ENCODE measurements around the gene REL.

The REL gene

DNA sequence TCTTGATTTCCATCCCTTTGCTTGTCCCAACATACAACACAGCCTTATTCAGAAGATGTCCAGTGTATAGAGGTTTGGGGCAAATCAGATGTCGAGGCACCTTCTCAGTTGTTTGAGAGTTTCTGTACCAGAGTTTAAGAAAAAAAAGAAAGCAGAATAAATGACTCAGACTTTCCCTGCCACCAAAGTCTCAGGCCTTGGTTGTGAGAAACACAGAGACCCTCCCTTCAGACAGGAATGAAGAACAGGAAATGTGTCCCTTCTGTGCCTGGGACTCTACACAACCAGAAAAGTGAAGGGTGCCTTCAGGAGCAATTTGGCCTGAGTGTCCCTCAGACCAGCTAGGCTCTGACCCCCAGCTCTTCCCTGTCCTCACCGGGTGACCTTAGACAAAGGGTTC, 37.3 kb upstream of the REL start:
- Histone ChIP-seq H3K9me3 (ENCODE audit: control insufficient read depth, insufficient read depth, low read depth, low read length) (no peaks in the 10 kb centered on the region), H3K27ac (ENCODE audit: extremely low read depth, low read depth, low read length) (no peak overlapping the region), H3K4me1 (ENCODE audit: control insufficient read depth, insufficient read depth, low read length) (no peaks in the 10 kb centered on the region), H3K4me3 (ENCODE audit: low read depth, low read length) (no peak overlapping the region), H3K36me3 (ENCODE audit: control insufficient read depth in 2 of 2, insufficient read depth in 1 of 2, low read length in 2 of 2) (no peaks in the 10 kb centered on the region)
- CTCF ChIA-PET = no interaction called here
- POLR2A ChIA-PET = no interaction called here
- TF ChIP-seq, protein P1, sequence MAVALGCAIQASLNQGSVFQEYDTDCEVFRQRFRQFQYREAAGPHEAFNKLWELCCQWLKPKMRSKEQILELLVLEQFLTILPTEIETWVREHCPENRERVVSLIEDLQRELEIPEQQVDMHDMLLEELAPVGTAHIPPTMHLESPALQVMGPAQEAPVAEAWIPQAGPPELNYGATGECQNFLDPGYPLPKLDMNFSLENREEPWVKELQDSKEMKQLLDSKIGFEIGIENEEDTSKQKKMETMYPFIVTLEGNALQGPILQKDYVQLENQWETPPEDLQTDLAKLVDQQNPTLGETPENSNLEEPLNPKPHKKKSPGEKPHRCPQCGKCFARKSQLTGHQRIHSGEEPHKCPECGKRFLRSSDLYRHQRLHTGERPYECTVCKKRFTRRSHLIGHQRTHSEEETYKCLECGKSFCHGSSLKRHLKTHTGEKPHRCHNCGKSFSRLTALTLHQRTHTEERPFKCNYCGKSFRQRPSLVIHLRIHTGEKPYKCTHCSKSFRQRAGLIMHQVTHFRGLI (tag by site-specific recombination; IDR thresholded peaks at IDR 0.05) = no peak
- TF ChIP-seq GLIS1 (tag by site-specific recombination; IDR thresholded peaks at IDR 0.05) (no peak), ZNF266 (tag by site-specific recombination; IDR thresholded peaks at IDR 0.05; ENCODE audit: low read depth) (no peak), ZNF658 (tag by site-specific recombination; IDR thresholded peaks at IDR 0.05) (no peak), ZNF132 (tag by site-specific recombination; IDR thresholded peaks at IDR 0.05; ENCODE audit: borderline replicate concordance) (no peak), ZNF133 (tag by site-specific recombination; IDR thresholded peaks at IDR 0.05) (no peak), ZEB2 (tag by site-specific recombination; IDR thresholded peaks at IDR 0.05) (no peak), ZNF776 (tag by site-specific recombination; IDR thresholded peaks at IDR 0.05; ENCODE audit: borderline replicate concordance) (no peak), KLF10 (tag by site-specific recombination; IDR thresholded peaks at IDR 0.05) (no peak), ZNF391 (tag by site-specific recombination; IDR thresholded peaks at IDR 0.05; ENCODE audit: borderline replicate concordance, low read depth) (no peak), ZNF768 (tag by site-specific recombination; IDR thresholded peaks at IDR 0.05) (no peak), HOXC10 (CRISPR knock-in tag; IDR thresholded peaks at IDR 0.05) (no peak), HOXA7 (CRISPR knock-in tag; IDR thresholded peaks at IDR 0.05; ENCODE audit: borderline replicate concordance) (no peak), ZNF561 (tag by site-specific recombination; IDR thresholded peaks at IDR 0.05; ENCODE audit: borderline replicate concordance) (no peak), ZSCAN23 (tag by site-specific recombination; IDR thresholded peaks at IDR 0.05) (no peak), ZNF169 (tag by site-specific recombination; IDR thresholded peaks at IDR 0.05) (no peak)
- TF ChIP-seq, protein P2, sequence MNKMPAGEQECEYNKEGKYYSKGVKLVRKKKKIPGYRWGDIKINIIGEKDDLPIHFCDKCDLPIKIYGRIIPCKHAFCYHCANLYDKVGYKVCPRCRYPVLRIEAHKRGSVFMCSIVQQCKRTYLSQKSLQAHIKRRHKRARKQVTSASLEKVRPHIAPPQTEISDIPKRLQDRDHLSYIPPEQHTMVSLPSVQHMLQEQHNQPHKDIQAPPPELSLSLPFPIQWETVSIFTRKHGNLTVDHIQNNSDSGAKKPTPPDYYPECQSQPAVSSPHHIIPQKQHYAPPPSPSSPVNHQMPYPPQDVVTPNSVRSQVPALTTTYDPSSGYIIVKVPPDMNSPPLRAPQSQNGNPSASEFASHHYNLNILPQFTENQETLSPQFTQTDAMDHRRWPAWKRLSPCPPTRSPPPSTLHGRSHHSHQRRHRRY (tag by site-specific recombination; IDR thresholded peaks at IDR 0.05) = no peak
- TF ChIP-seq, protein P3, sequence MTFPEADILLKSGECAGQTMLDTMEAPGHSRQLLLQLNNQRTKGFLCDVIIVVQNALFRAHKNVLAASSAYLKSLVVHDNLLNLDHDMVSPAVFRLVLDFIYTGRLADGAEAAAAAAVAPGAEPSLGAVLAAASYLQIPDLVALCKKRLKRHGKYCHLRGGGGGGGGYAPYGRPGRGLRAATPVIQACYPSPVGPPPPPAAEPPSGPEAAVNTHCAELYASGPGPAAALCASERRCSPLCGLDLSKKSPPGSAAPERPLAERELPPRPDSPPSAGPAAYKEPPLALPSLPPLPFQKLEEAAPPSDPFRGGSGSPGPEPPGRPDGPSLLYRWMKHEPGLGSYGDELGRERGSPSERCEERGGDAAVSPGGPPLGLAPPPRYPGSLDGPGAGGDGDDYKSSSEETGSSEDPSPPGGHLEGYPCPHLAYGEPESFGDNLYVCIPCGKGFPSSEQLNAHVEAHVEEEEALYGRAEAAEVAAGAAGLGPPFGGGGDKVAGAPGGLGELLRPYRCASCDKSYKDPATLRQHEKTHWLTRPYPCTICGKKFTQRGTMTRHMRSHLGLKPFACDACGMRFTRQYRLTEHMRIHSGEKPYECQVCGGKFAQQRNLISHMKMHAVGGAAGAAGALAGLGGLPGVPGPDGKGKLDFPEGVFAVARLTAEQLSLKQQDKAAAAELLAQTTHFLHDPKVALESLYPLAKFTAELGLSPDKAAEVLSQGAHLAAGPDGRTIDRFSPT (tag by site-specific recombination; IDR thresholded peaks at IDR 0.05) = no peak
- TF ChIP-seq, protein P4, sequence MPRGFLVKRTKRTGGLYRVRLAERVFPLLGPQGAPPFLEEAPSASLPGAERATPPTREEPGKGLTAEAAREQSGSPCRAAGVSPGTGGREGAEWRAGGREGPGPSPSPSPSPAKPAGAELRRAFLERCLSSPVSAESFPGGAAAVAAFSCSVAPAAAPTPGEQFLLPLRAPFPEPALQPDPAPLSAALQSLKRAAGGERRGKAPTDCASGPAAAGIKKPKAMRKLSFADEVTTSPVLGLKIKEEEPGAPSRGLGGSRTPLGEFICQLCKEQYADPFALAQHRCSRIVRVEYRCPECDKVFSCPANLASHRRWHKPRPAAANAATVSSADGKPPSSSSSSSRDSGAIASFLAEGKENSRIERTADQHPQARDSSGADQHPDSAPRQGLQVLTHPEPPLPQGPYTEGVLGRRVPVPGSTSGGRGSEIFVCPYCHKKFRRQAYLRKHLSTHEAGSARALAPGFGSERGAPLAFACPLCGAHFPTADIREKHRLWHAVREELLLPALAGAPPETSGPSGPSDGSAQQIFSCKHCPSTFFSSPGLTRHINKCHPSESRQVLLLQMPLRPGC (tag by site-specific recombination; IDR thresholded peaks at IDR 0.05) = no peak

DNA sequence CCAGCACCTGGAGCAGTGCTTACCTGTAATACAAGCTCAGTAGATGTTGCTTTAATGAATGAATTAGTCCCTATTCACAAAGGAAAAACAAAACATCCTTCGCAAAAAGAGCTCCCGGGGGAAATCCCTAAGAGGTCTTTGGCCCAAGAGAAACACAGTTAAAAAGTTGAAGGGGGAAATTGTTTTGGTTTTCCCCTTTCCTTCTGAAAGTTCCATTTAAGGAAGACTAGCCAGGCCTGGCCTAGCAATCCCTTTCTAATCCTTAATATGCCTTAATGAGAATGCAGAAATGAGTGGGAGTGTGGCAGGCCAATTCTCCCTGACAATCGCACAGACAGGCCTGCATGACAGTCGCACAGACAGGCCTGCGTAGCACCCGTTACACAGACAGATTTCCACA, 33.5 kb upstream of the REL start:
- H3K27ac ChIP-seq (ENCODE audit: extremely low read depth, low read depth, low read length) = no peak overlapping the region
- TF ChIP-seq ZNF558 (tag by site-specific recombination; IDR thresholded peaks at IDR 0.05) = no peak
- TF ChIP-seq, protein P5, sequence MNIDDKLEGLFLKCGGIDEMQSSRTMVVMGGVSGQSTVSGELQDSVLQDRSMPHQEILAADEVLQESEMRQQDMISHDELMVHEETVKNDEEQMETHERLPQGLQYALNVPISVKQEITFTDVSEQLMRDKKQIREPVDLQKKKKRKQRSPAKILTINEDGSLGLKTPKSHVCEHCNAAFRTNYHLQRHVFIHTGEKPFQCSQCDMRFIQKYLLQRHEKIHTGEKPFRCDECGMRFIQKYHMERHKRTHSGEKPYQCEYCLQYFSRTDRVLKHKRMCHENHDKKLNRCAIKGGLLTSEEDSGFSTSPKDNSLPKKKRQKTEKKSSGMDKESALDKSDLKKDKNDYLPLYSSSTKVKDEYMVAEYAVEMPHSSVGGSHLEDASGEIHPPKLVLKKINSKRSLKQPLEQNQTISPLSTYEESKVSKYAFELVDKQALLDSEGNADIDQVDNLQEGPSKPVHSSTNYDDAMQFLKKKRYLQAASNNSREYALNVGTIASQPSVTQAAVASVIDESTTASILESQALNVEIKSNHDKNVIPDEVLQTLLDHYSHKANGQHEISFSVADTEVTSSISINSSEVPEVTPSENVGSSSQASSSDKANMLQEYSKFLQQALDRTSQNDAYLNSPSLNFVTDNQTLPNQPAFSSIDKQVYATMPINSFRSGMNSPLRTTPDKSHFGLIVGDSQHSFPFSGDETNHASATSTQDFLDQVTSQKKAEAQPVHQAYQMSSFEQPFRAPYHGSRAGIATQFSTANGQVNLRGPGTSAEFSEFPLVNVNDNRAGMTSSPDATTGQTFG (tag by site-specific recombination; IDR thresholded peaks at IDR 0.05; ENCODE audit: borderline replicate concordance) = no peak
- H3K9me3 ChIP-seq (ENCODE audit: control insufficient read depth, insufficient read depth, low read depth, low read length) = no peaks in the 10 kb centered on the region
- H3K36me3 ChIP-seq (ENCODE audit: control insufficient read depth in 2 of 2, insufficient read depth in 1 of 2, low read length in 2 of 2) = no peaks in the 10 kb centered on the region
- POLR2A ChIA-PET = no interaction called here
- CTCF ChIA-PET = interaction anchor here (0.6 to 0.7 kb wide), 3 partner anchors 35 to 139 kb away, joined by 3 to 7 read pairs (median 3); no protein-coding TSS in a partner anchor
- no peaks in the 10 kb centered on the region for H3K4me1 ChIP-seq (ENCODE audit: control insufficient read depth, insufficient read depth, low read length)
- no peak overlapping the region for H3K4me3 ChIP-seq (ENCODE audit: low read depth, low read length)

Measured in HEK293 (cell line).